Activated CD4-positive, alpha-beta T cell treated with anti-CD3 and anti-CD28 coated beads, Interleukin-2, amount 50 U/mL, for 48 hours (primary cell): ENCODE results near the gene CLDN4.
A peak's percentile ranks its signal among the peaks of the same experiment; 100 is the strongest.
"Not testable (repeated sequence)": the region's sequence is repeated elsewhere in the genome, so short reads cannot be mapped to it uniquely, and the experiment has no call there.

Source experiments
- DNase-seq, 2 experiments: peaks; one replicate each; pipeline ENCODE4 v3.0.0-alpha.2; 2020

CLDN4 gene

GRCh38 chr7:73830681-73831583 is at the start of gene CLDN4:
Gene CLDN4 (plus strand): TSS chr7:73830996. CDS start chr7:73831202, 206 bp downstream.
- DNase-seq, result no peak

- DNase-seq, result no peak
These were observed 44.2 kb upstream of the CLDN4 start for GRCh38 chr7:73786588-73786987.

GRCh38 chr7:73787786-73788048 is 43.1 kb upstream of the CLDN4 start:
- not testable (repeated sequence) for DNase-seq

- DNase-seq, result no peak
These were observed 41.7 kb upstream of the CLDN4 start for GRCh38 chr7:73789051-73789450.

GRCh38 chr7:73791170-73791690 is 39.6 kb upstream of the CLDN4 start:
- not testable (repeated sequence) for DNase-seq

- DNase-seq, result not testable (repeated sequence)
These were observed 35.6 kb upstream of the CLDN4 start for GRCh38 chr7:73795188-73795587.

- DNase-seq, result not testable (repeated sequence)
These were observed 34.1 kb upstream of the CLDN4 start for GRCh38 chr7:73796656-73797055.

GRCh38 chr7:73797176-73797575 is 33.6 kb upstream of the CLDN4 start:
- DNase-seq, result not testable (repeated sequence)

GRCh38 chr7:73799282-73800141 is 31.3 kb upstream of the CLDN4 start:
- no peak for DNase-seq

- no peak for DNase-seq
These were observed 29.2 kb upstream of the CLDN4 start for GRCh38 chr7:73801577-73801976.

GRCh38 chr7:73802459-73802858 is 28.3 kb upstream of the CLDN4 start:
- no peak for DNase-seq

GRCh38 chr7:73809467-73809951 is 21.3 kb upstream of the CLDN4 start:
- DNase-seq, result no peak

- DNase-seq, result no peak
These were observed 19.8 kb upstream of the CLDN4 start for GRCh38 chr7:73810998-73811360.

- peak; percentile 68 to 74 for DNase-seq
These were observed 19.0 kb upstream of the CLDN4 start for GRCh38 chr7:73811760-73812168.

GRCh38 chr7:73812996-73813395 is 17.8 kb upstream of the CLDN4 start:
- DNase-seq, result no peak

- no peak for DNase-seq
These were observed 15.4 kb upstream of the CLDN4 start for GRCh38 chr7:73815436-73815835.

GRCh38 chr7:73817121-73817520 is 13.7 kb upstream of the CLDN4 start:
- no peak for DNase-seq

GRCh38 chr7:73820013-73820412 is 10.8 kb upstream of the CLDN4 start:
- no peak for DNase-seq

- DNase-seq, result not testable (repeated sequence)
These were observed 9.1 kb upstream of the CLDN4 start for GRCh38 chr7:73821597-73822285.

GRCh38 chr7:73822319-73823173 is 8.2 kb upstream of the CLDN4 start:
- DNase-seq, result no peak

GRCh38 chr7:73823257-73823656 is 7.5 kb upstream of the CLDN4 start:
- DNase-seq, result no peak
